Natural killer cell (primary cell): ENCODE data around the gene VEZT. TPM values are rescaled to one million over a fixed set of nuclear protein-coding genes. Genes with fewer than 3 reads are reported as not detected.

Experiments used
- ATAC-seq, 3 donors: fragments of 150-1000 bp in 2 of 3; fragments of 200-7000 bp in 1 of 3; cut with Tn5 transposase; 1 replicate in 1 of 3; 2 replicates in 2 of 3; pipeline ENCODE4 v1.10.0; 2021; ENCODE audit warnings: mild to moderate bottlenecking in 2 of 3, moderate library complexity in 2 of 3
- DNase-seq, 2 donors: peaks; one replicate each; pipeline versions ENCODE4 v3.0.0 to v3.0.0-alpha.2; 2013 to 2021; ENCODE audit warnings: mixed read lengths in 1 of 2
- H3K27ac ChIP-seq: one replicate; pipeline ENCODE4 v1.5.1; 2013; ENCODE audit warnings: mild to moderate bottlenecking, low read length
- H3K27me3 ChIP-seq: one replicate; pipeline ENCODE4 v1.6.1; 2013; ENCODE audit warnings: low read length; ENCODE audit not compliant: control insufficient read depth, insufficient read depth
- H3K36me3 ChIP-seq: one replicate; pipeline ENCODE4 v1.6.1; 2013; ENCODE audit warnings: low read length; ENCODE audit not compliant: control insufficient read depth, insufficient read depth
- H3K4me1 ChIP-seq: one replicate; pipeline ENCODE4 v1.6.1; 2013; ENCODE audit warnings: low read length; ENCODE audit not compliant: control insufficient read depth, insufficient read depth
- H3K4me3 ChIP-seq: one replicate; pipeline ENCODE4 v1.5.1; 2013; ENCODE audit warnings: low read length
- H3K9me3 ChIP-seq: one replicate; pipeline ENCODE4 v1.6.1; 2013; ENCODE audit warnings: low read length; ENCODE audit not compliant: control insufficient read depth, insufficient read depth
- H3K27ac Mint-ChIP-seq, 2 donors: one replicate each; pipeline ENCODE4 v1.8.0; 2022; ENCODE audit warnings: mild to moderate bottlenecking in 2 of 2, mixed read lengths in 2 of 2, moderate library complexity in 1 of 2
- H3K27me3 Mint-ChIP-seq, 2 donors: one replicate each; pipeline ENCODE4 v1.8.0; 2022; ENCODE audit warnings: low read depth in 2 of 2, mixed read lengths in 2 of 2
- H3K36me3 Mint-ChIP-seq: one replicate; pipeline ENCODE4 v1.8.0; 2022; ENCODE audit warnings: mixed read lengths
- H3K4me1 Mint-ChIP-seq, 2 donors: one replicate each; pipeline ENCODE4 v1.8.0; 2022; ENCODE audit warnings: mixed read lengths in 2 of 2
- H3K4me3 Mint-ChIP-seq: one replicate; pipeline ENCODE4 v1.8.0; 2022; ENCODE audit warnings: mild to moderate bottlenecking, moderate library complexity, mixed read lengths
- H3K9me3 Mint-ChIP-seq, 2 donors: one replicate each; pipeline ENCODE4 v1.8.0; 2022; ENCODE audit warnings: mixed read lengths in 2 of 2
- WGBS: methylation state at CpG from one replicate; pipeline ENCODE4 v1.1.7; 2013; ENCODE audit warnings: missing lambda C conversion rate; ENCODE audit not compliant: insufficient coverage; 5-methylcytosine and 5-hydroxymethylcytosine counted together
- intact Hi-C: fragments of 100-400 bp; cut with micrococcal nuclease; formaldehyde crosslinking; loops from one replicate; pipeline ENCODE4 v1.14.2; 2022
- total RNA-seq, 4 donors: library from RNA; stranded (reverse); fragments of 120-200 nt in 1 of 4; gene quantifications; one replicate each; pipeline versions ENCODE4 v1.2.3 to v1.2.4, GENCODE V29; 2013 to 2022
- TF ChIP-seq, protein P1 (sequence below): fragments of 200-600 bp; IDR thresholded peaks from one replicate; pipeline ENCODE4 v1.8.0; 2022; ENCODE audit warnings: antibody characterized with exemption

VEZT gene, protein sequence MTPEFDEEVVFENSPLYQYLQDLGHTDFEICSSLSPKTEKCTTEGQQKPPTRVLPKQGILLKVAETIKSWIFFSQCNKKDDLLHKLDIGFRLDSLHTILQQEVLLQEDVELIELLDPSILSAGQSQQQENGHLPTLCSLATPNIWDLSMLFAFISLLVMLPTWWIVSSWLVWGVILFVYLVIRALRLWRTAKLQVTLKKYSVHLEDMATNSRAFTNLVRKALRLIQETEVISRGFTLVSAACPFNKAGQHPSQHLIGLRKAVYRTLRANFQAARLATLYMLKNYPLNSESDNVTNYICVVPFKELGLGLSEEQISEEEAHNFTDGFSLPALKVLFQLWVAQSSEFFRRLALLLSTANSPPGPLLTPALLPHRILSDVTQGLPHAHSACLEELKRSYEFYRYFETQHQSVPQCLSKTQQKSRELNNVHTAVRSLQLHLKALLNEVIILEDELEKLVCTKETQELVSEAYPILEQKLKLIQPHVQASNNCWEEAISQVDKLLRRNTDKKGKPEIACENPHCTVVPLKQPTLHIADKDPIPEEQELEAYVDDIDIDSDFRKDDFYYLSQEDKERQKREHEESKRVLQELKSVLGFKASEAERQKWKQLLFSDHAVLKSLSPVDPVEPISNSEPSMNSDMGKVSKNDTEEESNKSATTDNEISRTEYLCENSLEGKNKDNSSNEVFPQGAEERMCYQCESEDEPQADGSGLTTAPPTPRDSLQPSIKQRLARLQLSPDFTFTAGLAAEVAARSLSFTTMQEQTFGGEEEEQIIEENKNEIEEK
- 10 to 100 TPM; 32.7 to 37.0 (median 35.1) TPM for total RNA-seq
- 56.9 TPM for total RNA-seq (2013)

DNA sequence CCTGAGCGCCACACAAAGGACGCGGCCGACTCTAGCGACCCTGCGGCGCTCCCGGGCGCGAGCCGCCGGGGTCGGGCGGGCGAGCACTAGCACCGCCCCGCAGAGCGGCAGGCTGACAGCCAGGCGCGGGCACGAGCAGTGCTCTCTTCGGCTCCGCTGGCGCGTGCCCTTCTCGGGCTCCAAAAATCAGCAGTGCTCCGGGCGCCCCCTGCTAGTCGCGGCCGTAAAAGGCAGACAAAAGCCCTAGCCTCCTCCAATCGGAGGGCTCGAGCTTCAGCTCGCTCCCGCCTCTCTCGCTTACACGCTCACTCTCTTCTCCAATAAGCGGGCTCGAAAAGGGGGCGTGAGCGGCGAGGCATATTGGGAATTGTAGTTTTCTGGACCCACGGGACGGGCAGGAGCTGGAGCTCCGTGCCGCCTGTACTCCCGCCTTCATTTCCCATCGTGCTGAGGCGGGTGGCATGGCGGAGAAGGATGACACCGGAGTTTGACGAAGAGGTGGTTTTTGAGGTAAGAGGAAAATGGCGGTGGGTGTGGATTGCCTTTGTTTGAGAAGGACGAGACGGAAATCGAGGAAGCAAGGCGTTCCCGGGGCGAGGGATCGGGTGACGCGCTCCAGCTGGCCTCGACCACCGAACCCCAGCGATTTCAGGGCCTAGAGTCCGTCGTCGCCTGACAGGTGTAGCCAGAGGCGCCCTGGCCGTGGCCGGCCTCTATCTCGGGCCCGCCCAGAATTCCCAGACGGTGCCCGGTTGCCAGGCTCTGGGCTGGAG is at the start of gene VEZT, which contains the start of gene FGD6:
Gene VEZT (plus strand): TSS at position 431 of the 773 bp plus-strand sequence. CDS start 44 bp downstream, at position 475.
Gene FGD6 (minus strand): TSS at position 91 of the 773 bp plus-strand sequence. CDS start 227 bp downstream, outside the sequence.
- peaks cover 27 to 31% of the 10 kb centered on the region in 2 donors for H3K4me1 Mint-ChIP-seq
- Histone ChIP-seq H3K36me3 (no peaks in the 10 kb centered on the region), H3K27me3 (peaks cover 5% of the 10 kb centered on the region), H3K4me1 (peaks cover 10% of the 10 kb centered on the region), H3K27ac (peak within 1 kb of the TSS; percentile 85), H3K9me3 (no peaks in the 10 kb centered on the region), H3K4me3 (peak within 1 kb of the TSS; percentile 95)
- under 1% methylated on average over 75 of the region's 75 CpGs for WGBS
- H3K4me3 Mint-ChIP-seq, result peak within 1 kb of the TSS; percentile 100
- peaks cover 6 to 9% of the 10 kb centered on the region in 2 donors for H3K27me3 Mint-ChIP-seq
- TF ChIP-seq, protein P1, sequence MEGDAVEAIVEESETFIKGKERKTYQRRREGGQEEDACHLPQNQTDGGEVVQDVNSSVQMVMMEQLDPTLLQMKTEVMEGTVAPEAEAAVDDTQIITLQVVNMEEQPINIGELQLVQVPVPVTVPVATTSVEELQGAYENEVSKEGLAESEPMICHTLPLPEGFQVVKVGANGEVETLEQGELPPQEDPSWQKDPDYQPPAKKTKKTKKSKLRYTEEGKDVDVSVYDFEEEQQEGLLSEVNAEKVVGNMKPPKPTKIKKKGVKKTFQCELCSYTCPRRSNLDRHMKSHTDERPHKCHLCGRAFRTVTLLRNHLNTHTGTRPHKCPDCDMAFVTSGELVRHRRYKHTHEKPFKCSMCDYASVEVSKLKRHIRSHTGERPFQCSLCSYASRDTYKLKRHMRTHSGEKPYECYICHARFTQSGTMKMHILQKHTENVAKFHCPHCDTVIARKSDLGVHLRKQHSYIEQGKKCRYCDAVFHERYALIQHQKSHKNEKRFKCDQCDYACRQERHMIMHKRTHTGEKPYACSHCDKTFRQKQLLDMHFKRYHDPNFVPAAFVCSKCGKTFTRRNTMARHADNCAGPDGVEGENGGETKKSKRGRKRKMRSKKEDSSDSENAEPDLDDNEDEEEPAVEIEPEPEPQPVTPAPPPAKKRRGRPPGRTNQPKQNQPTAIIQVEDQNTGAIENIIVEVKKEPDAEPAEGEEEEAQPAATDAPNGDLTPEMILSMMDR, result peak; percentile 63
- no peaks in the 10 kb centered on the region for H3K9me3 Mint-ChIP-seq
- peak within 1 kb of the TSS; percentile 91 to 97 for H3K27ac Mint-ChIP-seq
- DNase-seq, result peak; percentile 93 to 98
- intact Hi-C loops, result loop anchor here (5.0 to 10.0 kb wide), 3 partner anchors 145 to 1543 kb away; partner anchors contain the start of genes CRADD, NR2C1 and SNRPF
- peaks cover 6% of the 10 kb centered on the region for H3K36me3 Mint-ChIP-seq
- ATAC-seq, result peak; percentile 93 to 98 (median 94)

- Mint-ChIP-seq H3K27me3 (no peaks in the 10 kb centered on the region), H3K4me3 (no peak overlapping the region), H3K9me3 (no peaks in the 10 kb centered on the region), H3K4me1 (no peaks in the 10 kb centered on the region), H3K27ac (no peak overlapping the region), H3K36me3 (no peaks in the 10 kb centered on the region)
- WGBS, result 100% methylated on average over 2 of the region's 2 CpGs
- Histone ChIP-seq H3K9me3 (no peaks in the 10 kb centered on the region), H3K4me1 (no peaks in the 10 kb centered on the region), H3K27ac (no peak overlapping the region), H3K4me3 (no peak overlapping the region), H3K36me3 (no peaks in the 10 kb centered on the region), H3K27me3 (no peaks in the 10 kb centered on the region)
- TF ChIP-seq, protein P1, result no peak
- ATAC-seq (no peak), DNase-seq (no peak)
- intact Hi-C loops, result no loop called here
Measured at GRCh38 chr12:95168746-95169145, 48.9 kb upstream of the VEZT start.

- H3K27me3 ChIP-seq, result no peaks in the 10 kb centered on the region
Measured at GRCh38 chr12:95169368-95169767, 48.2 kb upstream of the VEZT start.

More at GRCh38 chr12:95169368-95169767, 48.2 kb upstream of the VEZT start:
- DNase-seq (no peak), ATAC-seq (no peak)
- TF ChIP-seq, protein P1, result no peak
- H3K4me3 Mint-ChIP-seq, result no peak overlapping the region
- Histone ChIP-seq H3K36me3 (no peaks in the 10 kb centered on the region), H3K4me3 (no peak overlapping the region), H3K27ac (no peak overlapping the region), H3K9me3 (no peaks in the 10 kb centered on the region), H3K4me1 (no peaks in the 10 kb centered on the region)
- no peaks in the 10 kb centered on the region for H3K9me3 Mint-ChIP-seq
- H3K36me3 Mint-ChIP-seq, result no peaks in the 10 kb centered on the region
- H3K27me3 Mint-ChIP-seq, result no peaks in the 10 kb centered on the region
- 54% methylated on average over 3 of the region's 4 CpGs for WGBS
- H3K27ac Mint-ChIP-seq, result no peak overlapping the region
- no peaks in the 10 kb centered on the region for H3K4me1 Mint-ChIP-seq
- intact Hi-C loops, result no loop called here
